K562 (cell line): ENCODE measurements around the gene PLEKHA5. TPM values are rescaled to one million over a fixed set of nuclear protein-coding genes. Genes with fewer than 3 reads are reported as not detected.

Experiments used
- ATAC-seq: fragments of 200-7000 bp; cut with Tn5 transposase; 3 replicates; pipeline ENCODE4 v1.9.1; 2020; ENCODE audit warnings: moderate library complexity
- BruUV-seq: library from RNA; stranded (reverse); fragments of 400-500 nt; replicated peaks from 2 replicates; lab custom pipeline; 2021; lab: Mats Ljungman, UMichigan
- CTCF ChIA-PET: fragments of 300-600 bp; formaldehyde crosslinking; extraction: SDS; loops from one replicate; lab custom pipeline; 2021; ENCODE audit warnings: low intra/inter-chr PET ratio; lab: Yijun Ruan, JAX
- POLR2A ChIA-PET: fragments of 300-600, 350-650 bp; sonication (Branson Sonifier 250); formaldehyde crosslinking; extraction: SDS; loops from one replicate; lab custom pipeline; 2021; ENCODE audit warnings: antibody characterized with exemption, inconsistent platforms; lab: Yijun Ruan, JAX
- DNase-seq, 4 experiments: peaks; one replicate each; pipeline versions ENCODE4 v3.0.0 to v3.0.0-alpha.2; 2011 to 2018; ENCODE audit warnings: low spot score in 3 of 4, mixed read lengths in 3 of 4; ENCODE audit errors: extremely low read depth in 1 of 4
- FAIRE-seq: peaks from 2 replicates; lab custom pipeline; 2011; peaks lifted over from hg19 to GRCh38; lab: Jason Lieb, UNC
- H2AFZ ChIP-seq: 2 replicates; pipeline ENCODE4 v1.6.0; 2011; ENCODE audit warnings: low read depth, low read length, control low read depth, inconsistent platforms
- H3K27ac ChIP-seq: fragments of 200-600 bp; 3 replicates; pipeline ENCODE4 v1.8.0; 2011; ENCODE audit warnings: low read depth, mild to moderate bottlenecking, control low read depth, inconsistent platforms, low read length, moderate library complexity, mixed read lengths; ENCODE audit errors: extremely low read depth
- H3K27me3 ChIP-seq, 2 experiments: fragments of 300-600 bp in 1 of 2; 2 replicates in 1 of 2; 3 replicates in 1 of 2; pipeline versions ENCODE4 v1.6.0 to v1.8.0; 2011; ENCODE audit warnings: inconsistent platforms in 2 of 2, low read length in 2 of 2, mild to moderate bottlenecking in 1 of 2, mixed read lengths in 1 of 2, moderate library complexity in 1 of 2; ENCODE audit not compliant: control insufficient read depth in 2 of 2, insufficient read depth in 2 of 2
- H3K36me3 ChIP-seq: fragments of 300-600 bp; 3 replicates; pipeline ENCODE4 v1.8.0; 2011; ENCODE audit warnings: mild to moderate bottlenecking, low read length, inconsistent platforms; ENCODE audit not compliant: control insufficient read depth, insufficient read depth
- H3K4me1 ChIP-seq, 2 experiments: fragments of 200-600 bp in 1 of 2; replicated peaks in 1 of 2; 2 replicates in 1 of 2; 3 replicates in 1 of 2; pipeline versions ENCODE4 v1.5.1 to v1.8.0; 2011; ENCODE audit warnings: inconsistent platforms in 2 of 2, low read length in 2 of 2, mild to moderate bottlenecking in 1 of 2, mixed read lengths in 1 of 2, moderate library complexity in 1 of 2; ENCODE audit not compliant: control insufficient read depth in 2 of 2, insufficient read depth in 2 of 2
- H3K4me2 ChIP-seq: 2 replicates; pipeline ENCODE4 v1.6.1; 2011; ENCODE audit warnings: low read length, control low read depth, inconsistent platforms, mixed read lengths; ENCODE audit not compliant: insufficient read depth
- H3K4me3 ChIP-seq: fragments of 200-600 bp; sonication (generic), shearing (Covaris generic); 2 replicates; pipeline ENCODE4 v1.5.1; 2016; ENCODE audit warnings: control low read depth, inconsistent platforms
- H3K79me2 ChIP-seq: fragments of 200-600 bp; 3 replicates; pipeline ENCODE4 v1.8.0; 2011; ENCODE audit warnings: low read length, inconsistent platforms; ENCODE audit not compliant: control insufficient read depth, insufficient read depth
- H3K9ac ChIP-seq, 2 experiments: 2 replicates each; pipeline versions ENCODE4 v1.6.0 to v1.6.1; 2011; ENCODE audit warnings: low read depth in 2 of 2, low read length in 2 of 2, control low read depth in 1 of 2, inconsistent platforms in 1 of 2, mild to moderate bottlenecking in 1 of 2, mixed read lengths in 1 of 2; ENCODE audit not compliant: insufficient read depth in 1 of 2
- H3K9me1 ChIP-seq: one replicate; pipeline ENCODE4 v1.6.0; 2011; ENCODE audit warnings: inconsistent platforms, mild to moderate bottlenecking, low read length, moderate library complexity; ENCODE audit not compliant: control insufficient read depth, insufficient read depth
- H3K9me3 ChIP-seq: replicated peaks from 2 replicates; pipeline ENCODE4 v1.5.1; 2011; ENCODE audit warnings: low read depth, low read length, inconsistent platforms; ENCODE audit not compliant: control insufficient read depth, insufficient read depth
- H4K20me1 ChIP-seq: replicated peaks from 2 replicates; pipeline ENCODE4 v1.6.1; 2011; ENCODE audit warnings: low read length, inconsistent platforms, mixed read lengths; ENCODE audit not compliant: control insufficient read depth, insufficient read depth
- BRF1 ChIP-seq: IDR thresholded peaks from 3 replicates; pipeline ENCODE4 v1.6.1; 2011; ENCODE audit warnings: borderline replicate concordance, mild to moderate bottlenecking; ENCODE audit not compliant: insufficient read length; ENCODE audit errors: extremely low read depth
- CTBP1 ChIP-seq: fragments of 450-650 bp; IDR thresholded peaks from 2 replicates; pipeline ENCODE4 v1.6.1; 2016; ENCODE audit warnings: borderline replicate concordance
- HDAC3 ChIP-seq: fragments of 450-650 bp; IDR thresholded peaks from 2 replicates; pipeline ENCODE4 v1.6.1; 2018; ENCODE audit warnings: borderline replicate concordance, mild to moderate bottlenecking, moderate library complexity; ENCODE audit not compliant: partially characterized antibody
- MYBL2 ChIP-seq, 2 experiments: fragments of 450-650 bp in 1 of 2; sonication (generic) in 1 of 2; formaldehyde crosslinking in 1 of 2; IDR thresholded peaks; 2 replicates each; pipeline versions ENCODE4 v1.6.1 to v1.8.1; 2017 to 2022; ENCODE audit warnings: borderline replicate concordance in 1 of 2, inconsistent platforms in 1 of 2, low read depth in 1 of 2, mild to moderate bottlenecking in 1 of 2, missing genetic modification reagents in 1 of 2, moderate library complexity in 1 of 2
- SRF ChIP-seq, 2 experiments: fragments of 250-450, 450-650 bp in 1 of 2; sonication (Bioruptor Pico) in 1 of 2; sonication (generic) in 1 of 2; formaldehyde crosslinking; IDR thresholded peaks; 2 replicates each; pipeline versions ENCODE4 v1.5.0 to v1.5.1; 2020 to 2022; ENCODE audit warnings: mild to moderate bottlenecking in 1 of 2, missing genetic modification reagents in 1 of 2
- WGBS: fragments of 100-300 bp; shearing (Covaris generic); methylation state at CpG from one replicate; pipeline ENCODE4 v1.1.6; 2016; ENCODE audit warnings: low coverage, mixed read lengths; ENCODE audit not compliant: insufficient coverage; ENCODE audit errors: missing lambda C conversion rate; 5-methylcytosine and 5-hydroxymethylcytosine counted together
- in situ Hi-C: fragments of 300-500 bp; cut with MboI; formaldehyde crosslinking; loops from 4 replicates; pipeline ENCODE4 v1.15.0; 2018; ENCODE audit warnings: inconsistent platforms, mixed read lengths
- intact Hi-C: fragments of 100-400 bp; cut with micrococcal nuclease; formaldehyde crosslinking; loops from 2 replicates; pipeline ENCODE4 v1.14.2; 2022
- polyA plus RNA-seq, 8 experiments: library from polyadenylated mRNA; depleted of rRNA in 4 of 8; stranded (reverse) in 5 of 8; unstranded in 3 of 8; fragments of >200 nt; fragmentation: Nextera tagmentation in 2 of 8; fragmentation: Illumina TruSeq in 1 of 8; extraction: Ambion mirVana in 2 of 8; extraction: Trizol in 1 of 8; gene quantifications; 2 replicates each; pipeline versions ENCODE4 v1.2.1 to v1.2.3, GENCODE V29; 2011 to 2014; ENCODE audit warnings: inconsistent platforms in 1 of 8, missing spikeins in 1 of 8
- total RNA-seq, 7 experiments: library from RNA; depleted of rRNA in 6 of 7; stranded (reverse); fragments of >200 nt in 6 of 7; fragmentation: Illumina TruSeq in 2 of 7; extraction: Trizol in 2 of 7; gene quantifications; 2 replicates each; pipeline versions ENCODE4 v1.2.1 to v1.2.3, GENCODE V29; 2011 to 2021; ENCODE audit warnings: low replicate concordance in 1 of 7

PLEKHA5 gene
- total and polyA plus RNA-seq, 9 of the 15 experiments (the other 6 are each of a cell fraction or from before 2014, with no cell fraction given), result 7.2 to 26.2 (median 17.4) TPM

- H3K9me3 ChIP-seq, result no peaks in the 10 kb centered on the region
- TF ChIP-seq BRF1, result no peak
- TF ChIP-seq CTBP1, result no peak
- TF ChIP-seq MYBL2 (IDR thresholded peaks at IDR 0.05; ENCODE audit: low read depth), result no peak
- no peak for TF ChIP-seq MYBL2 (CRISPR knock-in tag; IDR thresholded peaks at IDR 0.05; ENCODE audit: borderline replicate concordance)
- TF ChIP-seq HDAC3, result no peak
- TF ChIP-seq SRF (CRISPR knock-in tag; IDR thresholded peaks at IDR 0.05), result no peak
- TF ChIP-seq, all 486 proteins: peak for 0
- no peak overlapping the region for H3K9ac ChIP-seq
- ATAC-seq (no peak), DNase-seq (no peak), FAIRE-seq (no peak)
- peaks cover 4% of the 10 kb centered on the region in 2 experiments; a peak in 1 of 5 replicates for H3K4me1 ChIP-seq
- H3K4me3 ChIP-seq, result no peak overlapping the region
- ChIA-PET POLR2A (no interaction called here), CTCF (no interaction called here)
- intact Hi-C loops, result no loop called here
- in situ Hi-C loops, result no loop called here
- no peaks in the 10 kb centered on the region; the same call in 1 of the 2 replicates for H4K20me1 ChIP-seq
- no peaks in the 10 kb centered on the region for H3K27me3 ChIP-seq
- 88% methylated on average over 10 of the region's 37 CpGs for WGBS
- no peak overlapping the region for H3K4me2 ChIP-seq
- H3K79me2 ChIP-seq, result 0 out of 3 replicates have a peak, but pooled peaks cover 11% of the 10 kb centered on the region
- H3K9me1 ChIP-seq, result no peaks in the 10 kb centered on the region
- H2AFZ ChIP-seq, result no peak overlapping the region
- no peak overlapping the region for H3K27ac ChIP-seq
- no peaks in the 10 kb centered on the region for H3K36me3 ChIP-seq
- BruUV-seq, result no TSS peak
Measured at GRCh38 chr12:19230299-19230866, 100.8 kb downstream of the PLEKHA5 start.
